Activated CD4-positive, alpha-beta T cell treated with anti-CD3 and anti-CD28 coated beads for 24 hours (primary cell): ENCODE results near the gene TTLL1.
A peak's percentile ranks its signal among the peaks of the same experiment; 100 is the strongest.

ENCODE experiments used
- DNase-seq, 2 donors: peaks; one replicate each; pipeline ENCODE4 v3.0.0-alpha.2; 2020; ENCODE audit warnings: low read depth in 2 of 2

Gene TTLL1

GRCh38 chr22:43088984-43089717, at the start of gene TTLL1:
TTLL1 (minus strand) TSS chr22:43089391; CDS start chr22:43075586, 13,805 bp downstream.
- peak; percentile 83 to 91 for DNase-seq

- no peak for DNase-seq
Measured at GRCh38 chr22:43136801-43137200, 47.6 kb upstream of the TTLL1 start.

GRCh38 chr22:43136255-43136654, 47.1 kb upstream of the TTLL1 start:
- DNase-seq = no peak

GRCh38 chr22:43135565-43135964, 46.4 kb upstream of the TTLL1 start:
- no peak for DNase-seq

- no peak for DNase-seq
Measured at GRCh38 chr22:43134553-43134952, 45.4 kb upstream of the TTLL1 start.

GRCh38 chr22:43133401-43133800, 44.2 kb upstream of the TTLL1 start:
- DNase-seq = no peak

GRCh38 chr22:43131773-43132501, 42.7 kb upstream of the TTLL1 start:
- no peak for DNase-seq

- DNase-seq = no peak
Measured at GRCh38 chr22:43129426-43130425, 40.5 kb upstream of the TTLL1 start.

GRCh38 chr22:43128928-43129424, 39.8 kb upstream of the TTLL1 start:
- DNase-seq = no peak

GRCh38 chr22:43128116-43128515, 38.9 kb upstream of the TTLL1 start:
- DNase-seq = no peak

- DNase-seq = no peak
Measured at GRCh38 chr22:43127166-43127908, 38.1 kb upstream of the TTLL1 start.

- DNase-seq = no peak
Measured at GRCh38 chr22:43126501-43127165, 37.4 kb upstream of the TTLL1 start.

GRCh38 chr22:43118953-43119458, 29.8 kb upstream of the TTLL1 start:
- no peak for DNase-seq

GRCh38 chr22:43118024-43118849, 29.0 kb upstream of the TTLL1 start:
- no peak for DNase-seq

GRCh38 chr22:43116932-43117331, 27.7 kb upstream of the TTLL1 start:
- no peak for DNase-seq

GRCh38 chr22:43114958-43115357, 25.8 kb upstream of the TTLL1 start:
- DNase-seq = no peak

GRCh38 chr22:43113526-43114251, 24.5 kb upstream of the TTLL1 start:
- no peak for DNase-seq

- peak in 1 of 2 donors; percentile 19 for DNase-seq
Measured at GRCh38 chr22:43110927-43111623, 21.9 kb upstream of the TTLL1 start.
